ENCODE measurements around the gene BBOX1. TPM values are rescaled to one million over a fixed set of nuclear protein-coding genes. Genes with fewer than 3 reads are reported as not detected.
"Not testable (repeated sequence)": the region's sequence is repeated elsewhere in the genome, so short reads cannot be mapped to it uniquely, and the experiment has no call there.

The BBOX1 gene, protein sequence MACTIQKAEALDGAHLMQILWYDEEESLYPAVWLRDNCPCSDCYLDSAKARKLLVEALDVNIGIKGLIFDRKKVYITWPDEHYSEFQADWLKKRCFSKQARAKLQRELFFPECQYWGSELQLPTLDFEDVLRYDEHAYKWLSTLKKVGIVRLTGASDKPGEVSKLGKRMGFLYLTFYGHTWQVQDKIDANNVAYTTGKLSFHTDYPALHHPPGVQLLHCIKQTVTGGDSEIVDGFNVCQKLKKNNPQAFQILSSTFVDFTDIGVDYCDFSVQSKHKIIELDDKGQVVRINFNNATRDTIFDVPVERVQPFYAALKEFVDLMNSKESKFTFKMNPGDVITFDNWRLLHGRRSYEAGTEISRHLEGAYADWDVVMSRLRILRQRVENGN
- total RNA-seq: not detected in 2 replicates

DNA sequence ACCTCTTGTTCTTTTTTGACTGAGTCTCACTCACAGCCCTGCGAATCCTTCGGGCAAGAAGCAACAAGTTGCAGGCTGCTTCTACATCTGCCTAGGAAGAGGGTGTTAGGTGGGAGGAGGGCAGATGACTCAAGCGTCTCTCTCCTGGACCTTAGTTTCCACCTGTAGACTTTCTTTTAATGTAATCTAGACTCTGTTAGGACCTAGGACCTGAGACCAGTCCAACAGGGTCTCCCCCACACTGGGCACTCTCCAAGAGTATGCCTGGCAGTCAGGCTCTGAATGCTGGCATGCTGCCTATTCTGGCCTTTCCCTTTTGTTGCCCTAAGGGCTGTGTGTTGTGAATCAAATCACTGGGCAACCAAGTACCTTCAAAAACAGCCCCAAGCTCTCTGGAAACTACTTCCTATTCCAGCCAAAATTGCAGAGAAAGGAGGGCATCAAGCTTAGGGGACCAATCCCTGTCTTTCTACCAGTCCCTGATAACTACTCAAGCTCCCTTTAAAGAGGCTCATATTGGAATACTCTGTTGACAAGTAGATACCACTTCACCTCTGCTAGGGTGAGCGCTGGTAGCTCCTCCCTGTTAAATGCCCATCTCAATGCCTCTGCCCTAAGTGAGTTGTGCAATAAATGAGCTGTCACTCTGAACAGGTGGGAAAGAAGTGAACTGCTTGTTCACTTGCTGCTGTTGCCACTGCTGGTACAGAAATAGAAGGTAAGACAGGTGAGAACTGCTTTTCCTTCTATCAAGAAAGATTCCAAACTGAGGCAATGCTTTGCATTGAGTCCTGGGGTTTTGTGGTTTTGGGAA lies at the start of gene BBOX1:
Gene BBOX1 (plus strand): TSS at position 514 of the 814 bp plus-strand sequence. CDS start 14,616 bp downstream, outside the sequence.
- intact Hi-C loops (cut with micrococcal nuclease): no loop called here
- Mint-ChIP-seq H3K4me1 (ENCODE audit: low read depth) (no peaks in the 10 kb centered on the region), H3K9me3 (peaks cover 25% of the 10 kb centered on the region), H3K27ac (no peak within 1 kb of the TSS), H3K27me3 (ENCODE audit: low read depth) (no peaks in the 10 kb centered on the region), H3K4me3 (ENCODE audit: low read depth) (no peak within 1 kb of the TSS), H3K36me3 (ENCODE audit: low read depth) (no peaks in the 10 kb centered on the region)
- no peak for DNase-seq (ENCODE audit: low spot score)

DNA sequence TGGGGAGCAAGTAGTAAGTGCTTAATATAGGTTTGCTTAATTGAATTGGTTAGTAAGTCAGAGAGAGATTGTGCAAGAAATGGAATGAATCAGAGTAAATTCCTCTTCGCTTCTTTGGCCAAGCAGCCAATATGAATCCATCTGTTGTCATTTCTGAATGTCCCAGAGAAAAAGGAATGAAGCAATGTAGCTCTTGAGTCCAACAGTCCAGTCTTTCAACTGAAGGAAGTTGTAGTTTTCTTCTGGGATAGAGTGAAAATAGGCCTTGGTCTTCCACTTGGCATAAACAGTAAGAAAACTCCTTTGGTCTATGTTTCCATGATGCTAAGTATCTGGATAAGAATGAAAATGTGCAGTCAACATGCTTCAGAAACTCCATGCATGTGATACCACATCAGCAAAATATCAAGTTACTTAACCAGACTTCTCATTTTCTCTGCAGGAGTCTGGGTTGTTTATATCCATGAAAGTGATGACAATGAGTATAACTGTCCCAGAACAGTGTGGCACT lies 48.5 kb upstream of the BBOX1 start:
- no peaks in the 10 kb centered on the region for H3K4me1 Mint-ChIP-seq (ENCODE audit: low read depth)
- no peaks in the 10 kb centered on the region for H3K9me3 Mint-ChIP-seq
- DNase-seq (ENCODE audit: low spot score): no peak
- H3K36me3 Mint-ChIP-seq (ENCODE audit: low read depth): no peaks in the 10 kb centered on the region
- H3K27me3 Mint-ChIP-seq (ENCODE audit: low read depth): no peaks in the 10 kb centered on the region
- no peak overlapping the region for H3K27ac Mint-ChIP-seq
- H3K4me3 Mint-ChIP-seq (ENCODE audit: low read depth): no peak overlapping the region
- intact Hi-C loops (cut with micrococcal nuclease): no loop called here

DNA sequence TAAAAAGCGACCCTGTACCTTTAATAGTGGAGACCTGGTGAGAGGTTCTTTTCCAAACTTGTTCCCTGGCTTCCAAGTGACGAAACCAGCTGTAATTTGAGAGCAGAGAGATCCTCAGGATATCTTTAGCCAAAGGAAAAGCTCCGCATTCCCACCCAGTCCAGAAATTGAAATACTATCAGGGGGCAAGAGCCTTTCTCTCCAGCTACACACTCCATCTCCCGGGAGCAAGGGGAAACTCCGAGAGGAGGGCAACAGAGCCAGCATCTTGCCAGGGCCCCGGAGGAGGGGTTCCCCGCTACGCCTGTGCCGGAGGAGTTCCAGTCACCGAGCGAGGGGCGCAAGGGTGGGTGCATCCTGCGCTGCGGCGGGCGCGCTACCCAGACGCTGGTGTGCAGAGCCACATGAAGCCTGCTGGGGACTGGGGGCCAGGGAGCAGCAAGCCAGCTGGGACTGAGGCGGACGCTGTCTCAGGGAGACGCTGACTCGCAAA lies 46.6 kb upstream of the BBOX1 start, which contains the start of gene FIBIN:
Gene FIBIN (plus strand): TSS at position 148 of the 493 bp plus-strand sequence. CDS start 415 bp downstream, outside the sequence.
- Mint-ChIP-seq H3K4me1 (ENCODE audit: low read depth) (no peaks in the 10 kb centered on the region), H3K9me3 (no peaks in the 10 kb centered on the region), H3K4me3 (ENCODE audit: low read depth) (no peak within 1 kb of the TSS), H3K27me3 (ENCODE audit: low read depth) (no peaks in the 10 kb centered on the region), H3K27ac (no peak within 1 kb of the TSS), H3K36me3 (ENCODE audit: low read depth) (no peaks in the 10 kb centered on the region)
- no peak for DNase-seq (ENCODE audit: low spot score)
- intact Hi-C loops (cut with micrococcal nuclease): no loop called here

DNA sequence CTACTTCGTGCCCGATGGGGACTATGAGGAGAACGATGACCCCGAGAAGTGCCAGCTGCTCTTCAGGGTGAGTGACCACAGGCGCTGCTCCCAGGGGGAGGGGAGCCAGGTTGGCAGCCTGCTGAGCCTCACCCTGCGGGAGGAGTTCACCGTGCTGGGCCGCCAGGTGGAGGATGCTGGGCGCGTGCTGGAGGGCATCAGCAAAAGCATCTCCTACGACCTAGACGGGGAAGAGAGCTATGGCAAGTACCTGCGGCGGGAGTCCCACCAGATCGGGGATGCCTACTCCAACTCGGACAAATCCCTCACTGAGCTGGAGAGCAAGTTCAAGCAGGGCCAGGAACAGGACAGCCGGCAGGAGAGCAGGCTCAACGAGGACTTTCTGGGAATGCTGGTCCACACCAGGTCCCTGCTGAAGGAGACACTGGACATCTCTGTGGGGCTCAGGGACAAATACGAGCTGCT lies 46.0 kb upstream of the BBOX1 start:
- intact Hi-C loops (cut with micrococcal nuclease): no loop called here
- DNase-seq (ENCODE audit: low spot score): no peak
- Mint-ChIP-seq H3K4me1 (ENCODE audit: low read depth) (no peaks in the 10 kb centered on the region), H3K27me3 (ENCODE audit: low read depth) (no peaks in the 10 kb centered on the region), H3K9me3 (no peaks in the 10 kb centered on the region), H3K4me3 (ENCODE audit: low read depth) (no peak overlapping the region), H3K27ac (no peak overlapping the region), H3K36me3 (ENCODE audit: low read depth) (no peaks in the 10 kb centered on the region)

DNA sequence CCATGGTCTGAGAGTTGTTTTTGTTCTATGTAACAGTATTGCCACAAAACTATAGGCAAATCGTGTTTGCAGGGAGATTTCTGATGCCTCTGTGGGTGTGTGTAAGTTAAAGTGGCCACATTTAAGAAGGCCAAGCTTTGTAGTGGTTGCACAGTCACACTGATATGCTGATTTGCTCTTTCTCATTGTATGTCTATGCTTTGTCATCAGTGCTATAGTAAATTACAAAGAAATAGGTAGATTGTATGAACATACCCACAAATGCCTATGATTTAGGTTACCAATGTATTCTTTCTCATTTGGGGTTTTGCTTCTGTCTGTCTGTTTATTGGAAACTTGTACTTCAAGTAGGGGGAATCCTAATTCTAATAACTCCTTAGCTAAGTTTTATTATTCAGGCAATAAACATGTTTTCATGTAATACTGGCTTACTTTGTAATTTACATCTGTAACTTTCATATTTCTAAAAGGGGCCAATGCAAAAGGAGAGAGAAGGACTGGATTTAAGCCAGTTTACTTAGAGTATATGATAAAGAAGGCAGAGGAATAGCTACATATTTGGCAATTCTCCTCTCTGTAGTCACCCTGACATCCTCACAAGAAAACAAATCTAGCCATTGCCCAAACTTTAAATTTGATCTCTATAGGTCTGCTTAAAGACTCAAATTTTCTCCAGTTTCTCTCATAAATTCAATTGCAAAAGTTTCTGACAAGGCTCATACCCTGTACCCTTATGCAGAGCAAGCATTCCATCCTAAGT lies 44.7 kb upstream of the BBOX1 start:
- intact Hi-C loops (cut with micrococcal nuclease): no loop called here
- H3K4me1 Mint-ChIP-seq (ENCODE audit: low read depth): no peaks in the 10 kb centered on the region
- DNase-seq (ENCODE audit: low spot score): no peak
- no peaks in the 10 kb centered on the region for H3K27me3 Mint-ChIP-seq (ENCODE audit: low read depth)
- H3K36me3 Mint-ChIP-seq (ENCODE audit: low read depth): no peaks in the 10 kb centered on the region
- H3K27ac Mint-ChIP-seq: no peak overlapping the region
- no peaks in the 10 kb centered on the region for H3K9me3 Mint-ChIP-seq
- H3K4me3 Mint-ChIP-seq (ENCODE audit: low read depth): no peak overlapping the region

DNA sequence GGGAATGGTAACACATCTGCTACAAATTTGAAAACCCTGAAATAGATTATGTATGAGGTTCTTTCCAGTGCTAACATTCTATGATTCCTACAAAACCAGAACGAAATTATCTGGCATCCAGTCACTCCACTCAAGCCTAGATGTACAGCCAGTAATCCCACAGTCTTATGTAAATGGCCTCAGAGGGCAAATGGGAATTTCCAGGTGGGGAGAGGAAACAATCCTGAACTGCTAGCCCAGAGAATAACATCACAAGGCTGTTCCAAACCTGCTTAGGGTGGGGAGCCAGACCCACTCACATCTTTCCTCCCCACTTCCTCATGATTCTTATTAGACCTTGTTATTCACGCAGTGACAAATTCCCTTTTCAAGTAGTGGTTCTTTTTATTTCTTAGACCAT lies 43.2 kb upstream of the BBOX1 start:
- Mint-ChIP-seq H3K27me3 (ENCODE audit: low read depth) (no peaks in the 10 kb centered on the region), H3K4me3 (ENCODE audit: low read depth) (no peak overlapping the region), H3K4me1 (ENCODE audit: low read depth) (no peaks in the 10 kb centered on the region), H3K9me3 (no peaks in the 10 kb centered on the region), H3K27ac (no peak overlapping the region), H3K36me3 (ENCODE audit: low read depth) (no peaks in the 10 kb centered on the region)
- intact Hi-C loops (cut with micrococcal nuclease): no loop called here
- no peak for DNase-seq (ENCODE audit: low spot score)

DNA sequence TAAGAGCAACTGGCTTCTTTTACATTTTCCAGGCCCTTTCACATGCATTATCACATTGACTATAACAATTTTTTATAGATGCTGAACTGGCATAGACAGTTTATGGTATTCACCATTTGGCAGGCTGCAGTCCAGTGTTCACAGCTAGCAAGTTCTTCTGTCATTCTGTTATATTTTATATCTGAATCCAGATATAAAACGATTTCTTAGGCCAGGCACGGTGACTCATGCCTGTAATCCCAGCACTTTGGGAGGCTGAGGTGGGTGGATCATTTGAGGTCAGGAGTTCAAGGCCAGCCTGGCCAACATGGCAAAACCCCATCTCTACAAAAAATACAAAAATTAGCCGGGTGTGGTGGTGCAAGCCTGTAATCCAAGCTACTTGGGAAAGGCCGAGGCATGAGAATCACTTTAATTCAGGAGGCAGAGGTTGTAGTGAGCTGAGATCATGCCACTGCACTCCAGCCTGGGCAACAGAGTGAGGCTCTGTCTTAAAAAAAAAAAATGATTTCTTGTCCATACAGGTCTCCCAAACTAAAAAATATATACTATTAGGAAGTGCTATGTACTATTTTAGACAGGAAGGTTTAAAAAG lies 39.4 kb upstream of the BBOX1 start:
- H3K27ac Mint-ChIP-seq; H3K4me3 Mint-ChIP-seq (ENCODE audit: low read depth); intact Hi-C loops (cut with micrococcal nuclease); H3K4me1 Mint-ChIP-seq (ENCODE audit: low read depth); H3K27me3 Mint-ChIP-seq (ENCODE audit: low read depth); H3K36me3 Mint-ChIP-seq (ENCODE audit: low read depth); DNase-seq (ENCODE audit: low spot score); H3K9me3 Mint-ChIP-seq: not testable (repeated sequence)

DNA sequence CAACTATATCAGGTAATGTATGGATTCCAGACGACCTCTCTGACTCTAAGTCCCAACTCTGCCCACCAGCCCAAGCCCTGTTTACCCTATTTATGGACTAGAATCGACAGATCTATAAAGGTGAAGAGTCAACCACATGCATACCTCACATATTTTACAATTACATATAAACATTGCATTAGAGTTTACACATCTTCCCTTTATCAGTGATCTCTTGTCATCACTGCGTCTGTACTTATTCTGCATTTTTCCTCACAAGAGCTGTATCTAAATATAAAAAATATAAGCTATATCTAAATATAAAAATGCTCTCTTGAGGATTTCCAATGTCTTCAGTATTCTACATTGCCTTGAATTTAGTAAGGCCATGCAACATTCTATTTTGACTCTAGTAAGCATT lies 38.2 kb upstream of the BBOX1 start:
- no peak for DNase-seq (ENCODE audit: low spot score)
- Mint-ChIP-seq H3K27ac (no peak overlapping the region), H3K27me3 (ENCODE audit: low read depth) (no peaks in the 10 kb centered on the region), H3K4me1 (ENCODE audit: low read depth) (no peaks in the 10 kb centered on the region), H3K9me3 (no peaks in the 10 kb centered on the region), H3K4me3 (ENCODE audit: low read depth) (no peak overlapping the region), H3K36me3 (ENCODE audit: low read depth) (no peaks in the 10 kb centered on the region)
- intact Hi-C loops (cut with micrococcal nuclease): no loop called here

DNA sequence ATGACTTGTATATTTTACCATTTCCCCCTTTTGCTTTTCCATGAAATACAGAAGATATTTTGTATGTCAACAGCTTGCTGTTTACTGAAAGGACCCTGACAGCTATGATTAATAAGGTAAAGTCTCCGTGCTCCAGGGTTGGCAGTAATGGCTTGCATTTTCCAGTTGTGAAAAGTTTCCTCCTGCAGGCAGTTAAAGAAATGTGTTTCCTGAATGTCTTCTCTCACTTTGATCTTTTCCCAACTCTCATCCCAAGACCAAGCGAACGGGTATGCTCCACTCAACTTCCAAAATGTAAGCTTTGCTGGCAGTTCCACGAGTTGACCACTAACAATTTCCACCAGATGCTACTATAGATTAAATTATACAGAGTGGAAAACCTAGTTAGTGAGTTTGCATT lies 37.8 kb upstream of the BBOX1 start:
- Mint-ChIP-seq H3K4me3 (ENCODE audit: low read depth) (no peak overlapping the region), H3K9me3 (no peaks in the 10 kb centered on the region), H3K36me3 (ENCODE audit: low read depth) (no peaks in the 10 kb centered on the region), H3K27ac (no peak overlapping the region), H3K27me3 (ENCODE audit: low read depth) (no peaks in the 10 kb centered on the region), H3K4me1 (ENCODE audit: low read depth) (no peaks in the 10 kb centered on the region)
- DNase-seq (ENCODE audit: low spot score): no peak
- intact Hi-C loops (cut with micrococcal nuclease): no loop called here

DNA sequence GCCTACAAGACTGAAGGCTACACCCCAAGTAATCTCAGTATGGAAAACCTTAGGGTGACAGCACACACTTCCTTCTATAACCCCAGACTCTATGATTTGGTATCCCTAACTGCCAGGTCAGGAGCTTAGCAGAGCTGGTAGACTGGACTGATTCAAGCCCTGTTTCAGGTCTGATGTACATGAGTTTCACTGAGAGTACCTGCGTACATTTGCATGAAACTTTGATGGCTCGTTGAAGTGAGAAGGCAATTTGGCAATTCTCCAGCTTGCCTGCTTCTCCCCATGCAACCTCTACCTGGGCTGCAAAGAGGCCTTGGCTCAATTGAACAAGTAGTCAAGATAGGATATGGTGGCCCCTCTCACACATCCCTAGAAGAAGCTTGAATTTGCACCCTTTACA lies 36.5 kb upstream of the BBOX1 start:
- H3K27ac Mint-ChIP-seq: no peak overlapping the region
- H3K4me1 Mint-ChIP-seq (ENCODE audit: low read depth): no peaks in the 10 kb centered on the region
- no peaks in the 10 kb centered on the region for H3K27me3 Mint-ChIP-seq (ENCODE audit: low read depth)
- H3K9me3 Mint-ChIP-seq: no peaks in the 10 kb centered on the region
- DNase-seq (ENCODE audit: low spot score): no peak
- no peak overlapping the region for H3K4me3 Mint-ChIP-seq (ENCODE audit: low read depth)
- H3K36me3 Mint-ChIP-seq (ENCODE audit: low read depth): no peaks in the 10 kb centered on the region
- intact Hi-C loops (cut with micrococcal nuclease): no loop called here

DNA sequence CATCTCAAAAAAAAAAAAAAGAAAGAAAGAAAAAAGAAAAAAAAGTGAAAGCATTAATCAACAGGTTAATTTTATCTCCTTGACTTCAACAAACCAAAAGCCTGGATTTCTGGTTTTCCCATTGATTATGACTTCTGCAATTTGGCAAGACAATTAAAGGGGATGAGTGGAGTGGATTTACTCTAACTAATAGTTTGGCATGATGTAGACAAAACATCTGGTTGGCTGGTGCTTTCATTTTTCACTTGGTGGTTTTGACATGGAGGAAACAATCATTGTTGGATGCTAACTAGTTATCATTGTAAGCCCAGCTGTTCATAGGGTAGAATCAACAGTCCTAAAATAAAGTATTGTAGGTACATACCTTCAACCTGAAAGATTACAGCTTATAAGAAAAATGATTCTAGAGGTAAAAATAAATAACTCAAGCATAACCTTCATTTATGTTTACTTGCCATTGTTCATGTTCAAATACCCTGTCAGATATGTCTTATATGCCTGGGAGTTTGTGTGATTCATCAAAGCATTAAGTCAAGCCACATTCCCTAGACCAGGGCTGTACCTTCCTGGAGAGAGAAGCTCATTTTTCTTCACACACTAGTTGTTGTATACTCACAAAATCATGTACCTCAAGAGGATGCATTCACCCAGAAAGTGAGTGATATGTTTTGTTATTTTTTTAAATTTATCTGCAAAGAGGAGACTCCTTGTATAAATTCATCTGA lies 31.6 kb upstream of the BBOX1 start:
- no peak for DNase-seq (ENCODE audit: low spot score)
- no peak overlapping the region for H3K4me3 Mint-ChIP-seq (ENCODE audit: low read depth)
- H3K27me3 Mint-ChIP-seq (ENCODE audit: low read depth): no peaks in the 10 kb centered on the region
- H3K27ac Mint-ChIP-seq: no peak overlapping the region
- no peaks in the 10 kb centered on the region for H3K4me1 Mint-ChIP-seq (ENCODE audit: low read depth)
- intact Hi-C loops (cut with micrococcal nuclease): no loop called here
- H3K9me3 Mint-ChIP-seq: peaks cover 7% of the 10 kb centered on the region
- no peaks in the 10 kb centered on the region for H3K36me3 Mint-ChIP-seq (ENCODE audit: low read depth)
